GM12891 (cell line): ENCODE data around the gene HSDL2.

ENCODE experiments used
- DNase-seq: peaks from one replicate; pipeline ENCODE4 v3.0.0; 2011; ENCODE audit warnings: low spot score; ENCODE audit not compliant: insufficient read length
- FAIRE-seq: peaks from 2 replicates; lab custom pipeline; 2011; peaks lifted over from hg19 to GRCh38; lab: Jason Lieb, UNC
- PAX5 ChIP-seq: IDR thresholded peaks from 2 replicates; pipeline ENCODE4 v1.6.1; 2011; ENCODE audit warnings: low read length, moderate library complexity, mild to moderate bottlenecking; ENCODE audit not compliant: insufficient read depth, severe bottlenecking
- POLR2A ChIP-seq: IDR thresholded peaks from 2 replicates; pipeline ENCODE4 v1.6.1; 2011; ENCODE audit warnings: low read depth, low read length, control low read depth
- POLR2AphosphoS5 ChIP-seq: IDR thresholded peaks from 2 replicates; pipeline ENCODE4 v1.6.1; 2011; ENCODE audit warnings: low read depth, low read length, control low read depth
- POU2F2 ChIP-seq: IDR thresholded peaks from 2 replicates; pipeline ENCODE4 v1.6.1; 2011; ENCODE audit warnings: low read depth, mild to moderate bottlenecking, control low read depth, low read length, moderate library complexity
- SPI1 ChIP-seq: IDR thresholded peaks from 2 replicates; pipeline ENCODE4 v1.6.1; 2011; ENCODE audit warnings: low read depth, low read length, control low read depth
- TAF1 ChIP-seq: IDR thresholded peaks from 2 replicates; pipeline ENCODE4 v1.6.1; 2011; ENCODE audit warnings: low read depth, low read length, control low read depth

HSDL2 gene

GRCh38 chr9:112421771-112422222 lies 41.9 kb downstream of the HSDL2 start:
- DNase-seq (no peak), FAIRE-seq (no peak)
- no peak for TF ChIP-seq SPI1

- FAIRE-seq = no peak
- no peak for DNase-seq
- TF ChIP-seq SPI1 = no peak
- no peak for TF ChIP-seq TAF1
- TF ChIP-seq POU2F2 = no peak
These were observed 42.7 kb downstream of the HSDL2 start for GRCh38 chr9:112422417-112423148.

- TF ChIP-seq PAX5 (no peak), POLR2AphosphoS5 (no peak), TAF1 (no peak), POLR2A (no peak), POU2F2 (no peak), SPI1 (no peak)
- FAIRE-seq = no peak
These were observed 50.2 kb downstream of the HSDL2 start for GRCh38 chr9:112430006-112430522.

GRCh38 chr9:112433499-112434392 lies 53.8 kb downstream of the HSDL2 start:
- no peak for FAIRE-seq
- no peak for TF ChIP-seq PAX5
- no peak for TF ChIP-seq POU2F2
- DNase-seq = no peak

More at GRCh38 chr9:112430006-112430522, 50.2 kb downstream of the HSDL2 start:
- no peak for DNase-seq

- no peak for FAIRE-seq
These were observed 54.6 kb downstream of the HSDL2 start for GRCh38 chr9:112434487-112434886.

GRCh38 chr9:112437406-112437805 lies 57.5 kb downstream of the HSDL2 start:
- TF ChIP-seq POU2F2 (no peak), SPI1 (no peak), POLR2AphosphoS5 (no peak), POLR2A (no peak), PAX5 (no peak), TAF1 (no peak)
- FAIRE-seq = no peak
- DNase-seq = no peak

More at GRCh38 chr9:112434487-112434886, 54.6 kb downstream of the HSDL2 start:
- TF ChIP-seq PAX5 = no peak
- no peak for TF ChIP-seq POLR2AphosphoS5
- TF ChIP-seq SPI1 = no peak
- TF ChIP-seq POU2F2 = no peak
- TF ChIP-seq TAF1 = no peak
- no peak for TF ChIP-seq POLR2A
- DNase-seq = no peak

- TF ChIP-seq SPI1 = no peak
- no peak for TF ChIP-seq POU2F2
- TF ChIP-seq POLR2AphosphoS5 = no peak
- no peak for TF ChIP-seq PAX5
- no peak for TF ChIP-seq POLR2A
- TF ChIP-seq TAF1 = no peak
- FAIRE-seq (no peak), DNase-seq (no peak)
These were observed 59.3 kb downstream of the HSDL2 start for GRCh38 chr9:112439171-112439570.

GRCh38 chr9:112439825-112440224 lies 59.9 kb downstream of the HSDL2 start:
- DNase-seq (no peak), FAIRE-seq (no peak)
- no peak for TF ChIP-seq POU2F2
- TF ChIP-seq TAF1 = no peak
- no peak for TF ChIP-seq PAX5
- TF ChIP-seq POLR2A = no peak
- TF ChIP-seq POLR2AphosphoS5 = no peak
- TF ChIP-seq SPI1 = no peak

- FAIRE-seq (no peak), DNase-seq (no peak)
- TF ChIP-seq SPI1 (no peak), POLR2AphosphoS5 (no peak), POU2F2 (no peak), PAX5 (no peak), POLR2A (no peak), TAF1 (no peak)
These were observed 63.3 kb downstream of the HSDL2 start for GRCh38 chr9:112443200-112443599.

GRCh38 chr9:112443636-112444035 lies 63.7 kb downstream of the HSDL2 start:
- TF ChIP-seq POLR2AphosphoS5 (no peak), POLR2A (no peak), TAF1 (no peak), PAX5 (no peak), POU2F2 (no peak), SPI1 (no peak)
- FAIRE-seq = no peak
- DNase-seq = no peak
